ENCODE results near the gene PCDH1.

The PCDH1 gene

DNA sequence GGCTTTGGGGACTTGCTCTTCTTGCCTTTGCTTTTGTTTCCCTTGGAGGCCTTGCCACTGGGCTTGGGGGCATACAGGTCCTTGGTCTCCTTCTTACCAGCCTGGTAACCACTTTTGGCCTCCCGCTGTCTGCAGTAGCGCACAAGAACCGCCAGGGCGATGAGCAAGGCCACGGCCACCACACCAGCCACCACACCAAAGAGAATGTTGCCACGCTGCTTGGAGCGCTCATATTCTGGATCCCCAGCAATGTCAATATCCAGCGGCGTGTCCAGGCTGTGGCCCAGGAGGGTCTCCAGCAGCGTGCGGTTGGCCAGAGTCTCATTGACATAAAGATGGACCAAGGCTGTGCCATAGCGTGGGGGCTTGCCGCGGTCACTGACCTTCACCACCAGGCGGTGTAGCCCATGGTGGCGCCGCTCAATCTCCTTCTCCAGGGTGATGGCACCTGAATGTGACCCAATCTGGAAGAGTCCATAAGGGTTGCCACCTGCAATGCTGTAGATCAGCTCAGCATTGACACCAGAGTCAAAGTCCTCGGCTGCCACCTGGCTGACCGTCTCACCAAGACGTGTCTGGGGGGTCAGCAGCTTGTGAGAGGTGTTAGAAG is 14.5 kb downstream of the PCDH1 start:
- no peaks in the 10 kb centered on the region for H3K79me2 ChIP-seq (ENCODE audit: insufficient read depth, low read length)
- no peaks in the 10 kb centered on the region for H4K20me1 ChIP-seq (ENCODE audit: low read depth, low read length)
- no peak overlapping the region for H3K4me2 ChIP-seq (ENCODE audit: low read depth, low read length, poor library complexity, severe bottlenecking)
- no peaks in the 10 kb centered on the region for H3F3A ChIP-seq (ENCODE audit: insufficient read depth)
- no peaks in the 10 kb centered on the region for H3K9me3 ChIP-seq (ENCODE audit: insufficient read depth, low read length)
- H3K27me3 ChIP-seq (ENCODE audit: low read length): no peaks in the 10 kb centered on the region
- no peak overlapping the region for H3K27ac ChIP-seq (ENCODE audit: low read depth, low read length)
- H3K36me3 ChIP-seq (ENCODE audit: low read length): no peaks in the 10 kb centered on the region
- H3K9me2 ChIP-seq (replicated peaks; ENCODE audit: insufficient read depth, low read length): no peaks in the 10 kb centered on the region
- H3K4me3 ChIP-seq (ENCODE audit: insufficient read depth, low read length, poor library complexity, severe bottlenecking): no peak overlapping the region
- TF ChIP-seq, protein P1, sequence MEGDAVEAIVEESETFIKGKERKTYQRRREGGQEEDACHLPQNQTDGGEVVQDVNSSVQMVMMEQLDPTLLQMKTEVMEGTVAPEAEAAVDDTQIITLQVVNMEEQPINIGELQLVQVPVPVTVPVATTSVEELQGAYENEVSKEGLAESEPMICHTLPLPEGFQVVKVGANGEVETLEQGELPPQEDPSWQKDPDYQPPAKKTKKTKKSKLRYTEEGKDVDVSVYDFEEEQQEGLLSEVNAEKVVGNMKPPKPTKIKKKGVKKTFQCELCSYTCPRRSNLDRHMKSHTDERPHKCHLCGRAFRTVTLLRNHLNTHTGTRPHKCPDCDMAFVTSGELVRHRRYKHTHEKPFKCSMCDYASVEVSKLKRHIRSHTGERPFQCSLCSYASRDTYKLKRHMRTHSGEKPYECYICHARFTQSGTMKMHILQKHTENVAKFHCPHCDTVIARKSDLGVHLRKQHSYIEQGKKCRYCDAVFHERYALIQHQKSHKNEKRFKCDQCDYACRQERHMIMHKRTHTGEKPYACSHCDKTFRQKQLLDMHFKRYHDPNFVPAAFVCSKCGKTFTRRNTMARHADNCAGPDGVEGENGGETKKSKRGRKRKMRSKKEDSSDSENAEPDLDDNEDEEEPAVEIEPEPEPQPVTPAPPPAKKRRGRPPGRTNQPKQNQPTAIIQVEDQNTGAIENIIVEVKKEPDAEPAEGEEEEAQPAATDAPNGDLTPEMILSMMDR (IDR thresholded peaks at IDR 0.05; ENCODE audit: insufficient read depth, low read length, poor library complexity, severe bottlenecking): no peak
- no peak for TF ChIP-seq EZH2phosphoT487 (conservative IDR thresholded peaks at IDR 0.05; ENCODE audit: low read length)
- H3K9ac ChIP-seq (ENCODE audit: low read length): no peak overlapping the region
- no peak overlapping the region for H2AFZ ChIP-seq (ENCODE audit: low read depth, low read length, severe bottlenecking)

DNA sequence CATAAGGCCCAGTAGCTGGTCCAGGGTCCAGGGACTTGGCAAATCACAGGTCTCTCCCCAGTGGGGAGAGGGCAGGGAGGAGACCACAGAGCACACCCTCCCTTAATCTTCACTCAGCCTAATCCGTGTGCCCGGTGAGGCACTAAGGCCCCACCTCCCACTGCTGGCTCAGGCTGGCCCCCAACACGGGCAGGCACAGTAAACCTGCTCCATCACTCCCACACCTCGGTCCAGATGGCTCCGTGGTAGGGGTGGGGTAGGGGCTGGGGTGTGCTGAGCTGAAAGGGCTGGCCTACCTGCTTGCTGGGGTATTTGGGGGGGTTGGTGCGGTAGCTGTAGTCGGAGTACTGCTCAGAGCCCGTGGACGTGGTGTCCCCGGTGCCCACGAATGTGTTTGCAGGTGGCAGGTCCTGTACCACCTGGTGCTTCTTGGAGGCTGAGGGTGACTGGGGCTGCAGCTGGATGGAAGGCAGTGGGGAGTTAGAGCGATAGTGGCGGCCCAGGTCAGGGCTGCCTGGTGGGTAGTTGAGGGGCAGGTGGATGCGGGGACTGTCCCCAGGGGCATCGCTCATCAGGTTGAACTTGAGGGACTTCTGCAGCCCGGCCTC is 15.2 kb downstream of the PCDH1 start:
- Histone ChIP-seq H3K79me2 (ENCODE audit: insufficient read depth, low read length) (no peaks in the 10 kb centered on the region), H3F3A (ENCODE audit: insufficient read depth) (no peaks in the 10 kb centered on the region), H2AFZ (ENCODE audit: low read depth, low read length, severe bottlenecking) (no peak overlapping the region), H3K9ac (ENCODE audit: low read length) (no peak overlapping the region), H3K4me2 (ENCODE audit: low read depth, low read length, poor library complexity, severe bottlenecking) (no peak overlapping the region), H4K20me1 (ENCODE audit: low read depth, low read length) (no peaks in the 10 kb centered on the region), H3K9me3 (ENCODE audit: insufficient read depth, low read length) (no peaks in the 10 kb centered on the region), H3K9me2 (replicated peaks; ENCODE audit: insufficient read depth, low read length) (no peaks in the 10 kb centered on the region), H3K4me3 (ENCODE audit: insufficient read depth, low read length, poor library complexity, severe bottlenecking) (no peak overlapping the region), H3K27me3 (ENCODE audit: low read length) (no peaks in the 10 kb centered on the region), H3K27ac (ENCODE audit: low read depth, low read length) (no peak overlapping the region), H3K36me3 (ENCODE audit: low read length) (no peaks in the 10 kb centered on the region)
- no peak for TF ChIP-seq EZH2phosphoT487 (conservative IDR thresholded peaks at IDR 0.05; ENCODE audit: low read length)
- TF ChIP-seq, protein P1 (IDR thresholded peaks at IDR 0.05; ENCODE audit: insufficient read depth, low read length, poor library complexity, severe bottlenecking): no peak

DNA sequence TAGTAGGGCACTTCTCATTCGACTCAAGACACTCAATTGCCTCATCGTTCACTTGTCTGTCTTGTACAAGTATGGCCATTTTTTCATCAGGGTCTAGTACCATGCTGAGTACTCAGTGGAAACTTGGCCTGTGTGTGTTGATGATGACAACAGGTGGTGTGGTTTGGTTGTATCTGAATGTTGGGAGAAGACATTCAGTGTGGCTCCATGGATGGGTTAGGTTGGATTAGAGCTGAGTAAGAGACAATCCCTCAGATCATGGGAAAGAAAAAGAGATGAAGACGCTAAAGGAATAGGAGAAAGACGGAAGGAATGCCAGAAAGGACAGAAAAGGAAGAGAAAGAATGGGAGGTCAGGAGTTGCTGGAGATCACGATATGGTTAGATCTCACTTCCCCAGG is 17.0 kb downstream of the PCDH1 start:
- Histone ChIP-seq H3K9me2 (replicated peaks; ENCODE audit: insufficient read depth, low read length) (no peaks in the 10 kb centered on the region), H3K4me2 (ENCODE audit: low read depth, low read length, poor library complexity, severe bottlenecking) (no peak overlapping the region), H3K36me3 (ENCODE audit: low read length) (no peaks in the 10 kb centered on the region), H3K27ac (ENCODE audit: low read depth, low read length) (no peak overlapping the region), H3K9me3 (ENCODE audit: insufficient read depth, low read length) (no peaks in the 10 kb centered on the region), H3K9ac (ENCODE audit: low read length) (no peak overlapping the region), H4K20me1 (ENCODE audit: low read depth, low read length) (no peaks in the 10 kb centered on the region), H3K79me2 (ENCODE audit: insufficient read depth, low read length) (no peaks in the 10 kb centered on the region), H3K27me3 (ENCODE audit: low read length) (no peaks in the 10 kb centered on the region), H2AFZ (ENCODE audit: low read depth, low read length, severe bottlenecking) (no peak overlapping the region), H3F3A (ENCODE audit: insufficient read depth) (no peaks in the 10 kb centered on the region), H3K4me3 (ENCODE audit: insufficient read depth, low read length, poor library complexity, severe bottlenecking) (no peak overlapping the region)
- TF ChIP-seq EZH2phosphoT487 (conservative IDR thresholded peaks at IDR 0.05; ENCODE audit: low read length): no peak
- TF ChIP-seq, protein P1 (IDR thresholded peaks at IDR 0.05; ENCODE audit: insufficient read depth, low read length, poor library complexity, severe bottlenecking): no peak
